SK-N-MC (cell line): Measurements from ENCODE around the gene RGS16.

Source experiments
- EZH2 ChIP-seq: fragments of 200-600 bp; sonication (generic); IDR thresholded peaks from one replicate; pipeline ENCODE4 v1.6.1; 2017; ENCODE audit warnings: antibody characterized with exemption
- FOXP2 ChIP-seq: optimal IDR thresholded peaks from 2 replicates; pipeline ENCODE3; 2011; ENCODE audit warnings: mild to moderate bottlenecking, moderate library complexity; ENCODE audit not compliant: insufficient read depth; ENCODE audit errors: extremely low read length, control extremely low read depth
- POLR2AphosphoS5 ChIP-seq: IDR thresholded peaks from 2 replicates; pipeline ENCODE4 v1.6.1; 2012; ENCODE audit warnings: mild to moderate bottlenecking, low read depth, low read length, borderline replicate concordance

DNA sequence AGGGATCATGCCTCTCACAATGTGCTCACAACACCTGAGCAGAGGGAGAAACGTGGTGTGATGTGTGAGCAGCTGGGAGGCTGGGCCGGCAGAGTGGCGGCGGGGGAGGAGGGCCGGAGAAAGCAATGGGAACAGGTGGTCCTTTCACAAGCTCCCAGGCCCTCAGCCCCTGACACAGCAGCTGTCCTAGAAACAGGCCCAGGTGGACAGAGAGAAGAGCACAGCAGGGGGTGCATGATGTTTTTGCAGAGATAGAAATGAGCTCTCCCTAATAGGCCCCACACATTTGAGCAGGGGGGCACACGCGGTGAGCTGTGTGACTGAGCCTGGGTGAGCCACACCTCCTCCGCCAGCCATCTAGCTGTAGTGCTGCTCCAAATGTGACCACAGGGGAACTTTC, 7.6 kb upstream of the RGS16 start:
- TF ChIP-seq EZH2 (no peak), POLR2AphosphoS5 (no peak), FOXP2 (no peak)
